ENCODE measurements around the gene ASMTL.
A peak's percentile ranks its signal among the peaks of the same experiment; 100 is the strongest.

Gene ASMTL

GRCh38 chrX:1361910-1362309 is 90.8 kb downstream of the ASMTL start:
- H3K4me3 ChIP-seq, result no peak overlapping the region
- no peak overlapping the region for H3K27ac ChIP-seq

GRCh38 chrX:1361275-1361674 is 91.4 kb downstream of the ASMTL start:
- no peak overlapping the region for H3K27ac ChIP-seq

GRCh38 chrX:1360171-1360570 is 92.5 kb downstream of the ASMTL start:
- no peak overlapping the region for H3K4me3 ChIP-seq
- H3K27ac ChIP-seq, result no peak overlapping the region

More at GRCh38 chrX:1361275-1361674, 91.4 kb downstream of the ASMTL start:
- no peak overlapping the region for H3K4me3 ChIP-seq

GRCh38 chrX:1359477-1359873 is 93.2 kb downstream of the ASMTL start:
- Histone ChIP-seq H3K27ac (no peak overlapping the region), H3K4me3 (no peak overlapping the region)

- H3K4me3 ChIP-seq, result no peak overlapping the region
Observed at GRCh38 chrX:1358793-1359476, 93.8 kb downstream of the ASMTL start.

GRCh38 chrX:1357993-1358392 is 94.7 kb downstream of the ASMTL start:
- Histone ChIP-seq H3K27ac (no peak overlapping the region), H3K4me3 (no peak overlapping the region)

More at GRCh38 chrX:1358793-1359476, 93.8 kb downstream of the ASMTL start:
- H3K27ac ChIP-seq, result no peak overlapping the region

- H3K4me3 ChIP-seq, result no peak overlapping the region
- peak overlapping the region in 3 of 21 experiments; percentile 0 to 44 (median 30) for H3K27ac ChIP-seq
Observed at GRCh38 chrX:1355131-1356046, 97.3 kb downstream of the ASMTL start.

GRCh38 chrX:1354036-1355019 is 98.4 kb downstream of the ASMTL start:
- Histone ChIP-seq H3K4me3 (no peak overlapping the region), H3K27ac (no peak overlapping the region)

All from skin epidermis (tissue), 12 donors.